ENCODE data around the gene C14orf180. TPM values are rescaled to one million over a fixed set of nuclear protein-coding genes. Genes with fewer than 3 reads are reported as not detected.

The C14orf180 gene
- total RNA-seq, 1 experiment from 2014 or later: not detected

DNA sequence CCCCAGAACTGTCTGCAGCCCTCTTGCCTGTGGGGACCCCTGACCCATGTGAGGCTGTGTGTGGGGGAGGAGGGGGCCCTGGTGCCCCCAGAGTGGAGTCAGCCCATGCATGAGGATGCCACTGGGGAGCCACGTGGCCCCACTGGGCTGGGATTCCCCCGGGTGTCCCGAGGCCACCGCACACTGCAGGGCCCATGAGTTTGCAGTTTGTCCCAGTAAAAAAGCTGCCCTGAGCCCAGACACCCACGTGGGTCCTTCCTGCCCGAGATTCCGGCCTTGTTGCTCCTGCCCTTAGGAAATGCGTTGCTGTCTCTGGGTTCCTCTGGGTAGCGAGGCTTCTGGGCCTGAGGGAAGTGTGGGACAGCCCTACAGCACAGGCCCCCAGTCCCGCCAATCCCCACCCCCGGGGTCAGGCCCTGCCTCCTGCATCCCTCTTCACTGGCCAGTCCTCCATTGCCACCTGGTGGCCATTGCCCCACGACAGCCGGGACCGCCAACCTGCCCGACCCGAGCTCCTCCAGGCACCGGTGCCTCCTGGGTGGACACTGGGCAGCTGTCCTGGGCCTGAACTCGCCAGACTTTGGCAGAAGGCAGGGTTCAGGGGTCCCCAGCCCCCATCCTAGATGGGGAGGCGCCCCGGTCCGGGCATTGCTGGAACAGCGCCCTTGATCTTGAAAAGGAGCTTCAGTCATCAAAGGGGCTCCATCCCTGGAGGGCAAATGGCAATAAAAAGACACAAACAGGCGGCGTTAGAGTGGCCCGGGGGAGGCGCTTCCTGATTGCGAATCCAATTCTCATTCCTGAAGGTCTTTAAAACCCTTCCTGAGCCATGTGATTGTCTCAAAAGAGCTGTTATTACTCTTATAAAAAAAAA lies 15.6 kb upstream of the C14orf180 start:
- Histone ChIP-seq H3K4me2 (ENCODE audit: insufficient read depth, insufficient read length, low read length) (no peak overlapping the region), H3K79me1 (ENCODE audit: insufficient read depth, low read depth, low read length, poor library complexity, severe bottlenecking) (no peaks in the 10 kb centered on the region), H3K23me2 (ENCODE audit: insufficient read length, low read depth, low read length, poor library complexity, severe bottlenecking) (no peaks in the 10 kb centered on the region), H4K91ac (ENCODE audit: insufficient read length, low read depth, low read length) (no peak overlapping the region), H3K27me3 (ENCODE audit: insufficient read depth, low read length) (no peaks in the 10 kb centered on the region), H3K27ac (ENCODE audit: insufficient read length, low read depth, low read length) (no peak overlapping the region), H2BK5ac (ENCODE audit: insufficient read length, low read length) (no peak overlapping the region), H3K9ac (ENCODE audit: extremely low read depth, insufficient read length, low read length) (no peak overlapping the region), H3T11ph (ENCODE audit: low read length) (no peak overlapping the region), H3K14ac (ENCODE audit: insufficient read depth, low read length) (no peak overlapping the region), H2BK120ac (ENCODE audit: low read depth, low read length, poor library complexity, severe bottlenecking) (no peak overlapping the region), H2BK12ac (ENCODE audit: insufficient read length, low read depth, low read length) (no peak overlapping the region), H4K5ac (ENCODE audit: insufficient read length, low read depth, low read length) (no peak overlapping the region), H3K18ac (ENCODE audit: insufficient read length, low read depth, low read length) (peak overlapping the region; percentile 40), H3K9me3 (ENCODE audit: control insufficient read depth, low read depth, low read length) (no peaks in the 10 kb centered on the region), H3K79me2 (ENCODE audit: insufficient read depth, low read length) (no peaks in the 10 kb centered on the region), H3K4me1 (ENCODE audit: insufficient read depth, low read length) (no peaks in the 10 kb centered on the region), H2AFZ (ENCODE audit: low read length) (no peak overlapping the region), H2AK5ac (ENCODE audit: insufficient read length, low read length) (no peak overlapping the region), H3K4ac (ENCODE audit: low read depth, low read length) (no peak overlapping the region), H3K56ac (ENCODE audit: insufficient read length, low read depth, low read length) (no peak overlapping the region), H3K23ac (ENCODE audit: insufficient read length, low read depth, low read length) (no peak overlapping the region), H2BK15ac (ENCODE audit: low read depth, low read length) (no peak overlapping the region), H4K20me1 (ENCODE audit: control insufficient read depth, insufficient read depth, insufficient read length) (no peaks in the 10 kb centered on the region), H2BK20ac (ENCODE audit: low read depth, low read length, poor library complexity, severe bottlenecking) (no peak overlapping the region), H4K8ac (replicated peaks; ENCODE audit: insufficient read length, low read depth, low read length) (no peak overlapping the region)
- peaks cover 0 to 5% of the 10 kb centered on the region in 2 experiments; a peak in 1 of 4 replicates for H3K4me1 Mint-ChIP-seq
- TF ChIP-seq, protein P1, sequence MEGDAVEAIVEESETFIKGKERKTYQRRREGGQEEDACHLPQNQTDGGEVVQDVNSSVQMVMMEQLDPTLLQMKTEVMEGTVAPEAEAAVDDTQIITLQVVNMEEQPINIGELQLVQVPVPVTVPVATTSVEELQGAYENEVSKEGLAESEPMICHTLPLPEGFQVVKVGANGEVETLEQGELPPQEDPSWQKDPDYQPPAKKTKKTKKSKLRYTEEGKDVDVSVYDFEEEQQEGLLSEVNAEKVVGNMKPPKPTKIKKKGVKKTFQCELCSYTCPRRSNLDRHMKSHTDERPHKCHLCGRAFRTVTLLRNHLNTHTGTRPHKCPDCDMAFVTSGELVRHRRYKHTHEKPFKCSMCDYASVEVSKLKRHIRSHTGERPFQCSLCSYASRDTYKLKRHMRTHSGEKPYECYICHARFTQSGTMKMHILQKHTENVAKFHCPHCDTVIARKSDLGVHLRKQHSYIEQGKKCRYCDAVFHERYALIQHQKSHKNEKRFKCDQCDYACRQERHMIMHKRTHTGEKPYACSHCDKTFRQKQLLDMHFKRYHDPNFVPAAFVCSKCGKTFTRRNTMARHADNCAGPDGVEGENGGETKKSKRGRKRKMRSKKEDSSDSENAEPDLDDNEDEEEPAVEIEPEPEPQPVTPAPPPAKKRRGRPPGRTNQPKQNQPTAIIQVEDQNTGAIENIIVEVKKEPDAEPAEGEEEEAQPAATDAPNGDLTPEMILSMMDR (conservative IDR thresholded peaks at IDR 0.05): peak; percentile 94
- no peak overlapping the region for H3K27ac Mint-ChIP-seq
- no peaks in the 10 kb centered on the region for H3K36me3 Mint-ChIP-seq (ENCODE audit: insufficient read depth in 1 of 3, low read depth in 3 of 3)
- peak; percentile 94 for DNase-seq
- WGBS (ENCODE audit: extremely low coverage, insufficient read length, low lambda C conversion rate): no CpG with 5 or more reads among the region's 27 CpGs
- no peak overlapping the region for H3K4me3 Mint-ChIP-seq
- H3K27me3 Mint-ChIP-seq (ENCODE audit: low read depth): peaks cover 6% of the 10 kb centered on the region
- no peaks in the 10 kb centered on the region; a peak in 1 of 5 replicates for H3K9me3 Mint-ChIP-seq

Measured in H9 (cell line).